Heart left ventricle (tissue), 16 donors: ENCODE measurements around the gene ACO1. TPM values are rescaled to one million over a fixed set of nuclear protein-coding genes. Genes with fewer than 3 reads are reported as not detected.

Source experiments
- ATAC-seq, 4 donors: fragments of 200-7000 bp; cut with Tn5 transposase; one replicate each; pipeline ENCODE4 v1.9.1; 2020 to 2022; ENCODE audit warnings: moderate library complexity in 4 of 4, mild to moderate bottlenecking in 3 of 4, moderate number of reproducible peaks in 1 of 4
- DNase-seq, 5 donors: peaks; one replicate each; pipeline ENCODE4 v3.0.0-alpha.2; 2020
- H3K27ac ChIP-seq, 12 donors: fragments of 200-600 bp; sonication (generic) in 4 of 12; one replicate each; pipeline versions ENCODE4 v1.5.0 to v1.8.0; 2016 to 2022; ENCODE audit warnings: mild to moderate bottlenecking in 2 of 12
- H3K27me3 ChIP-seq, 9 donors: fragments of 200-600 bp; sonication (generic) in 2 of 9; one replicate each; pipeline versions ENCODE4 v1.5.1 to v1.8.0; 2016 to 2022; ENCODE audit warnings: mild to moderate bottlenecking in 3 of 9
- H3K36me3 ChIP-seq, 9 donors: fragments of 200-600 bp; sonication (generic) in 2 of 9; one replicate each; pipeline versions ENCODE4 v1.5.0 to v1.8.0; 2018 to 2022; ENCODE audit warnings: mild to moderate bottlenecking in 2 of 9
- H3K4me1 ChIP-seq, 12 donors: fragments of 200-600 bp; sonication (generic) in 4 of 12; one replicate each; pipeline versions ENCODE4 v1.5.0 to v1.8.0; 2016 to 2022; ENCODE audit warnings: mild to moderate bottlenecking in 3 of 12
- H3K4me3 ChIP-seq, 12 donors: fragments of 200-600 bp; sonication (generic) in 4 of 12; one replicate each; pipeline versions ENCODE4 v1.5.0 to v1.8.0; 2017 to 2022; ENCODE audit warnings: mild to moderate bottlenecking in 9 of 12, moderate library complexity in 4 of 12
- H3K9me3 ChIP-seq, 12 donors: fragments of 200-600 bp; sonication (generic) in 4 of 12; one replicate each; pipeline versions ENCODE4 v1.5.0 to v1.8.0; 2016 to 2022; ENCODE audit warnings: mild to moderate bottlenecking in 1 of 12
- CTCF ChIP-seq, 12 donors: fragments of 200-600 bp; sonication (generic) in 4 of 12; IDR thresholded peaks; one replicate each; pipeline versions ENCODE4 v1.5.0 to v1.8.0; 2018 to 2022; ENCODE audit warnings: antibody characterized with exemption in 12 of 12, mild to moderate bottlenecking in 5 of 12
- POLR2A ChIP-seq, 2 donors: fragments of 450-650 bp; IDR thresholded peaks; one replicate each; pipeline ENCODE4 v1.6.1; 2017; ENCODE audit warnings: antibody characterized with exemption in 2 of 2, mild to moderate bottlenecking in 2 of 2, moderate library complexity in 2 of 2
- WGBS, 4 donors: extraction: QIAGEN DNeasy Blood & Tissue Kit in 2 of 4; methylation state at CpG; one replicate each; pipeline versions ENCODE4 v1.1.5 to v1.1.7; 2013 to 2018; 5-methylcytosine and 5-hydroxymethylcytosine counted together
- intact Hi-C, 10 donors: fragments of 100-400 bp; cut with DNase I; formaldehyde crosslinking; loops; one replicate each; pipeline versions ENCODE4 v1.11.1 to v1.14.2; 2022
- polyA plus RNA-seq, 2 donors: library from polyadenylated mRNA; stranded (reverse); fragments of 200-250 nt; gene quantifications; one replicate each; pipeline ENCODE4 v1.2.3, GENCODE V29; 2013
- total RNA-seq, 9 donors: library from RNA; depleted of rRNA in 2 of 9; stranded (reverse); fragments of >200 nt in 2 of 9; fragmentation: NEBNext Ultra II Directional in 3 of 9; extraction: Animal tissue kit (Norgen Biotek cat#: 25700) in 3 of 9; gene quantifications; one replicate each; pipeline versions ENCODE4 v1.1.0 to v1.2.4, GENCODE V29; 2016 to 2023
- donor health status: ischemic (EF 13 %, LVEDD 7.1; RV severe dilation, severe dysfunction).
- donor health status: healthy with polysubstance abuse.
- donor health status: DM: no; HTN: yes; CAD: no.
- donor health status: DM: no; HTN: no; CAD: no.
- donor health status: ischemic (EF 25% LVEDD 6.9; RV normal size, moderate dysfunction).
- donor health status: ischemic (EF 25% LVEDD 5.7; RV mildly dilated, moderate dysfunction).
- donor health status: healthy.
- donor health status: DM: yes; HTN: yes; CAD: no.
- donor health status: ischemic (EF 35%, LVEDD 5.7; RV mildly dilated, moderate dysfunction).
- donor health status: nonischemic (EF 11% LVEDD 7.7; RV severe dilation, severe dysfunction).
- donor health status: DM: yes; HTN: yes; CAD: no.
- donor health status: PGD.
- donor health status: ischemic (EF 29% LVEDD 5.4; RV normal size, mild dysfunction).
- donor health status: nonischemic (EF 23%, LVEDD 6.1; RV moderate dilation, normal function).

ACO1 gene
- total and polyA plus RNA-seq, 11 donors: 17.6 to 68.3 (median 60.7) TPM

- intact Hi-C loops: loop anchor here in 1 of 10 donors (10.0 kb wide), 1 partner anchor 75 kb away; the partner anchor contains the start of gene RIGI
- no peak for ATAC-seq
- WGBS, 4 donors: 91 to 93% (median 92%) methylated on average over 6 of the region's 6 CpGs
- Histone ChIP-seq H3K27me3 (no peaks in the 10 kb centered on the region), H3K36me3 (peaks cover 9 to 97% (median 85%) of the 10 kb centered on the region in 9 donors), H3K4me3 (no peak overlapping the region), H3K27ac (no peak overlapping the region), H3K9me3 (no peaks in the 10 kb centered on the region), H3K4me1 (no peaks in the 10 kb centered on the region)
- no peak for DNase-seq
- TF ChIP-seq POLR2A (IDR thresholded peaks at IDR 0.05) (no peak), CTCF (IDR thresholded peaks at IDR 0.05) (no peak)
Observed at GRCh38 chr9:32449969-32450368, 65.5 kb downstream of the ACO1 start.

- no peak for ATAC-seq
- intact Hi-C loops: loop anchor here in 1 of 10 donors (10.0 kb wide), 1 partner anchor 71 kb away; the partner anchor contains the start of gene RIGI
Observed at GRCh38 chr9:32454280-32454679, 69.8 kb downstream of the ACO1 start.

GRCh38 chr9:32455738-32456137 lies 71.3 kb downstream of the ACO1 start:
- 34 to 58% (median 51%) methylated on average over 5 of the region's 5 CpGs for WGBS, 4 donors
- Histone ChIP-seq H3K27ac (peak overlapping the region in 1 of 12 donors; percentile 55), H3K4me3 (no peak overlapping the region), H3K4me1 (peaks cover 0 to 12% (median 0%) of the 10 kb centered on the region in 12 donors), H3K9me3 (no peaks in the 10 kb centered on the region), H3K27me3 (no peaks in the 10 kb centered on the region), H3K36me3 (peaks cover 0 to 96% (median 64%) of the 10 kb centered on the region in 9 donors)
- intact Hi-C loops: loop anchor here in 2 of 10 donors (5.0 to 10.0 kb wide), 3 partner anchors 37 to 82 kb away; partner anchors contain the start of gene RIGI (in 1 of the 2)
- ATAC-seq: peak in 2 of 4 donors; percentile 43 to 45
- peak in 3 of 5 donors; percentile 23 to 38 (median 35) for DNase-seq
- no peak for TF ChIP-seq POLR2A (IDR thresholded peaks at IDR 0.05)
- no peak for TF ChIP-seq CTCF (IDR thresholded peaks at IDR 0.05)

More at GRCh38 chr9:32454280-32454679, 69.8 kb downstream of the ACO1 start:
- DNase-seq: no peak
- no peaks in the 10 kb centered on the region for H3K27me3 ChIP-seq
- H3K9me3 ChIP-seq: no peaks in the 10 kb centered on the region
- H3K36me3 ChIP-seq: peaks cover 2 to 96% (median 78%) of the 10 kb centered on the region in 9 donors
- WGBS, 4 donors: 83 to 95% (median 88%) methylated on average over 1 of the region's 1 CpG
- H3K4me3 ChIP-seq: no peak overlapping the region
- TF ChIP-seq CTCF (IDR thresholded peaks at IDR 0.05) (no peak), POLR2A (IDR thresholded peaks at IDR 0.05) (no peak)
- H3K27ac ChIP-seq: no peak overlapping the region
- H3K4me1 ChIP-seq: peaks cover 0 to 12% (median 0%) of the 10 kb centered on the region in 12 donors

- no peak for TF ChIP-seq POLR2A (IDR thresholded peaks at IDR 0.05)
- no peak for TF ChIP-seq CTCF (IDR thresholded peaks at IDR 0.05)
- Histone ChIP-seq H3K9me3 (no peaks in the 10 kb centered on the region), H3K27me3 (no peaks in the 10 kb centered on the region), H3K4me1 (peaks cover 0 to 12% (median 0%) of the 10 kb centered on the region in 12 donors), H3K36me3 (peaks cover 0 to 94% (median 56%) of the 10 kb centered on the region in 9 donors), H3K4me3 (no peak overlapping the region), H3K27ac (no peak overlapping the region)
- 91 to 97% (median 94%) methylated on average over 1 of the region's 1 CpG for WGBS, 4 donors
- ATAC-seq: no peak
- intact Hi-C loops: loop anchor here in 2 of 10 donors (5.0 to 10.0 kb wide), 3 partner anchors 36 to 81 kb away; partner anchors contain the start of gene RIGI (in 1 of the 2)
- DNase-seq: no peak
Observed at GRCh38 chr9:32456564-32456963, 72.1 kb downstream of the ACO1 start.
